ENCODE results near the gene GPRC5A.

GPRC5A gene

GRCh38 chr12:12877781-12878455 lies 13.4 kb upstream of the GPRC5A start:
- Mint-ChIP-seq H3K4me3 (no peak overlapping the region), H3K36me3 (no peaks in the 10 kb centered on the region), H3K9me3 (no peaks in the 10 kb centered on the region), H3K27me3 (no peaks in the 10 kb centered on the region), H3K4me1 (peaks cover 10% of the 10 kb centered on the region), H3K27ac (no peak overlapping the region)

GRCh38 chr12:12880537-12880936 lies 10.8 kb upstream of the GPRC5A start:
- Mint-ChIP-seq H3K9me3 (no peaks in the 10 kb centered on the region), H3K36me3 (no peaks in the 10 kb centered on the region), H3K27me3 (no peaks in the 10 kb centered on the region), H3K4me3 (no peak overlapping the region), H3K4me1 (peaks cover 10% of the 10 kb centered on the region), H3K27ac (no peak overlapping the region)

GRCh38 chr12:12881151-12881909 lies 10.0 kb upstream of the GPRC5A start:
- no peaks in the 10 kb centered on the region for H3K9me3 Mint-ChIP-seq
- H3K36me3 Mint-ChIP-seq = no peaks in the 10 kb centered on the region
- no peak overlapping the region for H3K27ac Mint-ChIP-seq
- peaks cover 10% of the 10 kb centered on the region for H3K4me1 Mint-ChIP-seq
- no peak overlapping the region for H3K4me3 Mint-ChIP-seq
- H3K27me3 Mint-ChIP-seq = no peaks in the 10 kb centered on the region

GRCh38 chr12:12882288-12882687 lies 9.1 kb upstream of the GPRC5A start:
- peaks cover 10% of the 10 kb centered on the region for H3K4me1 Mint-ChIP-seq
- H3K36me3 Mint-ChIP-seq = no peaks in the 10 kb centered on the region
- H3K4me3 Mint-ChIP-seq = no peak overlapping the region
- H3K27ac Mint-ChIP-seq = no peak overlapping the region
- no peaks in the 10 kb centered on the region for H3K27me3 Mint-ChIP-seq
- H3K9me3 Mint-ChIP-seq = no peaks in the 10 kb centered on the region

GRCh38 chr12:12883369-12884001 lies 7.9 kb upstream of the GPRC5A start:
- H3K4me1 Mint-ChIP-seq = peaks cover 10% of the 10 kb centered on the region
- H3K27me3 Mint-ChIP-seq = no peaks in the 10 kb centered on the region
- H3K27ac Mint-ChIP-seq = no peak overlapping the region
- H3K4me3 Mint-ChIP-seq = no peak overlapping the region
- no peaks in the 10 kb centered on the region for H3K36me3 Mint-ChIP-seq
- H3K9me3 Mint-ChIP-seq = no peaks in the 10 kb centered on the region

GRCh38 chr12:12885096-12885792 lies 6.1 kb upstream of the GPRC5A start:
- Mint-ChIP-seq H3K9me3 (no peaks in the 10 kb centered on the region), H3K27ac (no peak overlapping the region), H3K4me1 (peaks cover 10% of the 10 kb centered on the region), H3K4me3 (no peak overlapping the region), H3K27me3 (no peaks in the 10 kb centered on the region), H3K36me3 (no peaks in the 10 kb centered on the region)

GRCh38 chr12:12887471-12887870 lies 3.9 kb upstream of the GPRC5A start:
- H3K4me1 Mint-ChIP-seq = peaks cover 7% of the 10 kb centered on the region
- H3K27ac Mint-ChIP-seq = no peak overlapping the region
- peaks cover 2% of the 10 kb centered on the region for H3K27me3 Mint-ChIP-seq
- no peaks in the 10 kb centered on the region for H3K36me3 Mint-ChIP-seq
- no peaks in the 10 kb centered on the region for H3K9me3 Mint-ChIP-seq
- no peak overlapping the region for H3K4me3 Mint-ChIP-seq

- Mint-ChIP-seq H3K36me3 (no peaks in the 10 kb centered on the region), H3K27me3 (peaks cover 4% of the 10 kb centered on the region), H3K9me3 (no peaks in the 10 kb centered on the region), H3K4me3 (no peak overlapping the region), H3K27ac (no peak overlapping the region), H3K4me1 (peaks cover 7% of the 10 kb centered on the region)
Measured at GRCh38 chr12:12889701-12890100, 1.7 kb upstream of the GPRC5A start.

- Mint-ChIP-seq H3K27ac (peak overlapping the region; percentile 86), H3K27me3 (peaks cover 4% of the 10 kb centered on the region), H3K9me3 (no peaks in the 10 kb centered on the region), H3K4me3 (peak overlapping the region; percentile 88), H3K36me3 (no peaks in the 10 kb centered on the region), H3K4me1 (peaks cover 7% of the 10 kb centered on the region)
Measured at GRCh38 chr12:12890543-12891079, 751 bp upstream of the GPRC5A start.

GRCh38 chr12:12891881-12892355 lies 556 bp downstream of the GPRC5A start:
- Mint-ChIP-seq H3K9me3 (no peaks in the 10 kb centered on the region), H3K4me1 (peaks cover 7% of the 10 kb centered on the region), H3K27me3 (peaks cover 4% of the 10 kb centered on the region), H3K27ac (no peak overlapping the region), H3K4me3 (peak overlapping the region; percentile 88), H3K36me3 (no peaks in the 10 kb centered on the region)

GRCh38 chr12:12892681-12893141 lies 1.3 kb downstream of the GPRC5A start:
- Mint-ChIP-seq H3K36me3 (no peaks in the 10 kb centered on the region), H3K9me3 (no peaks in the 10 kb centered on the region), H3K27me3 (peaks cover 4% of the 10 kb centered on the region), H3K4me3 (no peak overlapping the region), H3K27ac (no peak overlapping the region), H3K4me1 (peaks cover 7% of the 10 kb centered on the region)

GRCh38 chr12:12893438-12893837 lies 2.1 kb downstream of the GPRC5A start:
- peaks cover 7% of the 10 kb centered on the region for H3K4me1 Mint-ChIP-seq
- peaks cover 4% of the 10 kb centered on the region for H3K27me3 Mint-ChIP-seq
- no peaks in the 10 kb centered on the region for H3K9me3 Mint-ChIP-seq
- H3K4me3 Mint-ChIP-seq = peak overlapping the region; percentile 26
- no peaks in the 10 kb centered on the region for H3K36me3 Mint-ChIP-seq
- no peak overlapping the region for H3K27ac Mint-ChIP-seq

GRCh38 chr12:12896260-12896659 lies 4.9 kb downstream of the GPRC5A start:
- peaks cover 10% of the 10 kb centered on the region for H3K4me1 Mint-ChIP-seq
- no peak overlapping the region for H3K4me3 Mint-ChIP-seq
- H3K36me3 Mint-ChIP-seq = no peaks in the 10 kb centered on the region
- H3K27me3 Mint-ChIP-seq = peaks cover 4% of the 10 kb centered on the region
- no peak overlapping the region for H3K27ac Mint-ChIP-seq
- H3K9me3 Mint-ChIP-seq = no peaks in the 10 kb centered on the region

- H3K4me3 Mint-ChIP-seq = no peak overlapping the region
Measured at GRCh38 chr12:12897302-12897701, 5.9 kb downstream of the GPRC5A start.

GRCh38 chr12:12898136-12898717 lies 6.9 kb downstream of the GPRC5A start:
- no peaks in the 10 kb centered on the region for H3K27me3 Mint-ChIP-seq
- no peak overlapping the region for H3K27ac Mint-ChIP-seq
- H3K4me1 Mint-ChIP-seq = peaks cover 16% of the 10 kb centered on the region
- H3K9me3 Mint-ChIP-seq = no peaks in the 10 kb centered on the region
- H3K36me3 Mint-ChIP-seq = no peaks in the 10 kb centered on the region
- H3K4me3 Mint-ChIP-seq = no peak overlapping the region

More at GRCh38 chr12:12897302-12897701, 5.9 kb downstream of the GPRC5A start:
- H3K36me3 Mint-ChIP-seq = no peaks in the 10 kb centered on the region
- H3K27ac Mint-ChIP-seq = no peak overlapping the region
- H3K9me3 Mint-ChIP-seq = no peaks in the 10 kb centered on the region
- H3K27me3 Mint-ChIP-seq = peaks cover 2% of the 10 kb centered on the region
- peaks cover 16% of the 10 kb centered on the region for H3K4me1 Mint-ChIP-seq
